ENCODE results near the gene TADA2B.

- no peak for TF ChIP-seq CHD1 (IDR thresholded peaks at IDR 0.05; ENCODE audit: low read depth, low read length)
- TF ChIP-seq, protein P1, sequence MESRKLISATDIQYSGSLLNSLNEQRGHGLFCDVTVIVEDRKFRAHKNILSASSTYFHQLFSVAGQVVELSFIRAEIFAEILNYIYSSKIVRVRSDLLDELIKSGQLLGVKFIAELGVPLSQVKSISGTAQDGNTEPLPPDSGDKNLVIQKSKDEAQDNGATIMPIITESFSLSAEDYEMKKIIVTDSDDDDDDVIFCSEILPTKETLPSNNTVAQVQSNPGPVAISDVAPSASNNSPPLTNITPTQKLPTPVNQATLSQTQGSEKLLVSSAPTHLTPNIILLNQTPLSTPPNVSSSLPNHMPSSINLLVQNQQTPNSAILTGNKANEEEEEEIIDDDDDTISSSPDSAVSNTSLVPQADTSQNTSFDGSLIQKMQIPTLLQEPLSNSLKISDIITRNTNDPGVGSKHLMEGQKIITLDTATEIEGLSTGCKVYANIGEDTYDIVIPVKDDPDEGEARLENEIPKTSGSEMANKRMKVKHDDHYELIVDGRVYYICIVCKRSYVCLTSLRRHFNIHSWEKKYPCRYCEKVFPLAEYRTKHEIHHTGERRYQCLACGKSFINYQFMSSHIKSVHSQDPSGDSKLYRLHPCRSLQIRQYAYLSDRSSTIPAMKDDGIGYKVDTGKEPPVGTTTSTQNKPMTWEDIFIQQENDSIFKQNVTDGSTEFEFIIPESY (IDR thresholded peaks at IDR 0.05) = no peak
- TF ChIP-seq MTA3 (IDR thresholded peaks at IDR 0.05; ENCODE audit: borderline replicate concordance, low read length) = no peak
Measured at GRCh38 chr4:7050481-7051143, 7.4 kb downstream of the TADA2B start.

Data from GM12878 (cell line).